Upper lobe of left lung (tissue), 6 donors: ENCODE results near the gene PCIF1. TPM values are rescaled to one million over a fixed set of nuclear protein-coding genes. Genes with fewer than 3 reads are reported as not detected.

Experiments used
- ATAC-seq, 2 donors: fragments of 200-7000 bp; cut with Tn5 transposase; one replicate each; pipeline ENCODE4 v1.9.1; 2022; ENCODE audit warnings: mild to moderate bottlenecking in 2 of 2, moderate library complexity in 2 of 2; ENCODE audit not compliant: low FRiP score in 2 of 2
- DNase-seq, 2 donors: peaks; one replicate each; pipeline ENCODE4 v3.0.0-alpha.2; 2019 to 2020
- H3K27ac ChIP-seq, 4 donors: fragments of 200-600 bp; sonication (generic); one replicate each; pipeline ENCODE4 v1.5.1; 2016 to 2019
- H3K27me3 ChIP-seq, 4 donors: fragments of 200-600 bp; sonication (generic); one replicate each; pipeline ENCODE4 v1.5.1; 2017 to 2019
- H3K36me3 ChIP-seq, 4 donors: fragments of 200-600 bp; sonication (generic); one replicate each; pipeline ENCODE4 v1.5.1; 2016 to 2019
- H3K4me1 ChIP-seq, 4 donors: fragments of 200-600 bp; sonication (generic); one replicate each; pipeline ENCODE4 v1.5.1; 2018 to 2019
- H3K4me3 ChIP-seq, 4 donors: fragments of 200-600 bp; sonication (generic); one replicate each; pipeline ENCODE4 v1.5.1; 2017 to 2019; ENCODE audit warnings: mild to moderate bottlenecking in 2 of 4, moderate library complexity in 1 of 4
- H3K9me3 ChIP-seq, 4 donors: fragments of 200-600 bp; sonication (generic); one replicate each; pipeline ENCODE4 v1.5.1; 2018 to 2019
- EP300 ChIP-seq, 4 donors: sonication (generic); formaldehyde crosslinking; IDR thresholded peaks; one replicate each; pipeline ENCODE4 v1.5.1; 2017; ENCODE audit warnings: antibody characterized with exemption in 4 of 4, control low read depth in 2 of 4
- POLR2A ChIP-seq, 4 donors: fragments of 450-650 bp; IDR thresholded peaks; one replicate each; pipeline ENCODE4 v1.5.1; 2016 to 2017; ENCODE audit warnings: antibody characterized with exemption in 4 of 4, mild to moderate bottlenecking in 2 of 4
- POLR2AphosphoS5 ChIP-seq, 2 donors: sonication (generic); formaldehyde crosslinking; IDR thresholded peaks; one replicate each; pipeline ENCODE4 v1.5.1; 2017; ENCODE audit warnings: antibody characterized with exemption in 2 of 2
- WGBS, 2 donors: methylation state at CpG; one replicate each; pipeline ENCODE4 v1.1.5; 2017 to 2018; 5-methylcytosine and 5-hydroxymethylcytosine counted together
- total RNA-seq, 6 donors: library from RNA; depleted of rRNA in 4 of 6; stranded (reverse); fragments of >200 nt in 4 of 6; gene quantifications; one replicate each; pipeline versions ENCODE4 v1.1.0 to v1.2.1, GENCODE V29; 2016 to 2021
- TF ChIP-seq, protein P1 (sequence below), 6 experiments: fragments of 450-650 bp in 4 of 6; fragments of 200-600 bp in 2 of 6; sonication (generic) in 2 of 6; IDR thresholded peaks; one replicate each; pipeline ENCODE4 v1.5.1; 2016 to 2019; ENCODE audit warnings: antibody characterized with exemption in 6 of 6
- donor health status: DM: no; HTN: no; CAD: no; lungs with moderate emphysema.
- donor health status: DM: no; HTN: yes; CAD: no; lungs with severe emphysema.

PCIF1 gene
- total RNA-seq, 6 donors from 2014 or later: 41.7 to 59.7 (median 47.1) TPM

GRCh38 chr20:45890077-45890984, 44.2 kb upstream of the PCIF1 start:
- H3K9me3 ChIP-seq: no peaks in the 10 kb centered on the region
- peaks cover 8 to 45% (median 26%) of the 10 kb centered on the region in 4 donors for H3K36me3 ChIP-seq
- no peaks in the 10 kb centered on the region for H3K27me3 ChIP-seq
- peak; percentile 83 to 91 for ATAC-seq
- peaks cover 23 to 35% (median 28%) of the 10 kb centered on the region in 4 donors for H3K4me1 ChIP-seq
- 2 to 4% methylated on average over 23 to 55 of the region's 79 CpGs for WGBS, 2 donors
- TF ChIP-seq EP300 (IDR thresholded peaks at IDR 0.05): no peak
- TF ChIP-seq, protein P1, sequence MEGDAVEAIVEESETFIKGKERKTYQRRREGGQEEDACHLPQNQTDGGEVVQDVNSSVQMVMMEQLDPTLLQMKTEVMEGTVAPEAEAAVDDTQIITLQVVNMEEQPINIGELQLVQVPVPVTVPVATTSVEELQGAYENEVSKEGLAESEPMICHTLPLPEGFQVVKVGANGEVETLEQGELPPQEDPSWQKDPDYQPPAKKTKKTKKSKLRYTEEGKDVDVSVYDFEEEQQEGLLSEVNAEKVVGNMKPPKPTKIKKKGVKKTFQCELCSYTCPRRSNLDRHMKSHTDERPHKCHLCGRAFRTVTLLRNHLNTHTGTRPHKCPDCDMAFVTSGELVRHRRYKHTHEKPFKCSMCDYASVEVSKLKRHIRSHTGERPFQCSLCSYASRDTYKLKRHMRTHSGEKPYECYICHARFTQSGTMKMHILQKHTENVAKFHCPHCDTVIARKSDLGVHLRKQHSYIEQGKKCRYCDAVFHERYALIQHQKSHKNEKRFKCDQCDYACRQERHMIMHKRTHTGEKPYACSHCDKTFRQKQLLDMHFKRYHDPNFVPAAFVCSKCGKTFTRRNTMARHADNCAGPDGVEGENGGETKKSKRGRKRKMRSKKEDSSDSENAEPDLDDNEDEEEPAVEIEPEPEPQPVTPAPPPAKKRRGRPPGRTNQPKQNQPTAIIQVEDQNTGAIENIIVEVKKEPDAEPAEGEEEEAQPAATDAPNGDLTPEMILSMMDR (IDR thresholded peaks at IDR 0.05): peak; percentile 56 to 75 (median 68)
- peak in 1 of 4 donors; percentile 25 for TF ChIP-seq POLR2A (IDR thresholded peaks at IDR 0.05)
- TF ChIP-seq POLR2AphosphoS5 (IDR thresholded peaks at IDR 0.05): peak in 1 of 2 donors; percentile 48
- H3K27ac ChIP-seq: peak overlapping the region; percentile 59 to 91 (median 80)
- DNase-seq: peak; percentile 90 to 92
- H3K4me3 ChIP-seq: peak overlapping the region; percentile 71 to 96 (median 90)

DNA sequence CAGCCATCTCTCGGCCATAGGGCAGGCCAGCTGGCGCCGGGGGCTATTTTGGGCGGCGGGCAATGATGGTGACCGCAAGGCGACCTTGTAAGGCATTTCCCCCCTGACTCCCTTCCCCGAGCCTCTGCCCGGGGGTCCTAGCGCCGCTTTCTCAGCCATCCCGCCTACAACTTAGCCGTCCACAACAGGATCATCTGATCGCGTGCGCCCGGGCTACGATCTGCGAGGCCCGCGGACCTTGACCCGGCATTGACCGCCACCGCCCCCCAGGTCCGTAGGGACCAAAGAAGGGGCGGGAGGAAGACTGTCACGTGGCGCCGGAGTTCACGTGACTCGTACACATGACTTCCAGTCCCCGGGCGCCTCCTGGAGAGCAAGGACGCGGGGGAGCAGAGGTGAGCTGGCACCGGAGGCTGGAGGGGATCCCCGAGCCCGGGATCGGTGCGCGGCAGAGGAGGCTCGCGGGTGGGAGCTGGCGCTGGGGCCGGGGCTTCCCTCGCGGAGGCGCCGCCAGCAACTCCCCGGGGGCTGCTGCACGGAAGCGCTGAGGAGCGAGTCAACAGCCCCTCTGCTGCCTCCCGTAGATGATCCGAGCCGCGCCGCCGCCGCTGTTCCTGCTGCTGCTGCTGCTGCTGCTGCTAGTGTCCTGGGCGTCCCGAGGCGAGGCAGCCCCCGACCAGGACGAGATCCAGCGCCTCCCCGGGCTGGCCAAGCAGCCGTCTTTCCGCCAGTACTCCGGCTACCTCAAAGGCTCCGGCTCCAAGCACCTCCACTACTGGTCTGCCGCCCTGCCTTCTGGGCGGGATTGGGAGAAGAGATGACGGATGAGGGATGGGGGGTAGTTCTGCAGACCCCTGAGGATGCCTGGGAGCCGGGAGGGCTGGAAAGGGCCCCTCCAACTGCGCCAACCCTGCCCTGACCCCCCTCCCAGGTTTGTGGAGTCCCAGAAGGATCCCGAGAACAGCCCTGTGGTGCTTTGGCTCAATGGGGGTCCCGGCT, 43.2 kb upstream of the PCIF1 start, which contains the start of the genes CTSA and NEURL2:
Gene CTSA, plus strand, starts transcription at position 351 of the 999 bp plus-strand sequence. Its CDS starts 234 bp downstream, at position 585.
Gene NEURL2, minus strand, starts transcription at position 224 of the 999 bp plus-strand sequence. Its CDS starts 217 bp downstream, at position 7.
- peak within 1 kb of the TSS; percentile 71 to 96 (median 90) for H3K4me3 ChIP-seq
- peaks cover 11 to 45% (median 35%) of the 10 kb centered on the region in 4 donors for H3K36me3 ChIP-seq
- ATAC-seq: peak; percentile 86 to 92
- DNase-seq: peak; percentile 92 to 95
- peak in 1 of 4 donors; percentile 84 for TF ChIP-seq EP300 (IDR thresholded peaks at IDR 0.05)
- peak; percentile 91 to 93 for TF ChIP-seq POLR2AphosphoS5 (IDR thresholded peaks at IDR 0.05)
- peak in 3 of 4 donors; percentile 43 to 82 (median 64) for TF ChIP-seq POLR2A (IDR thresholded peaks at IDR 0.05)
- TF ChIP-seq, protein P1 (IDR thresholded peaks at IDR 0.05): peak in 1 of 6 experiments; percentile 15
- H3K9me3 ChIP-seq: no peaks in the 10 kb centered on the region
- no peaks in the 10 kb centered on the region for H3K27me3 ChIP-seq
- H3K4me1 ChIP-seq: peaks cover 23 to 35% (median 28%) of the 10 kb centered on the region in 4 donors
- peak within 1 kb of the TSS; percentile 59 to 91 (median 80) for H3K27ac ChIP-seq
- WGBS, 2 donors: 4 to 20% methylated on average over 3 to 46 of the region's 78 CpGs

DNA sequence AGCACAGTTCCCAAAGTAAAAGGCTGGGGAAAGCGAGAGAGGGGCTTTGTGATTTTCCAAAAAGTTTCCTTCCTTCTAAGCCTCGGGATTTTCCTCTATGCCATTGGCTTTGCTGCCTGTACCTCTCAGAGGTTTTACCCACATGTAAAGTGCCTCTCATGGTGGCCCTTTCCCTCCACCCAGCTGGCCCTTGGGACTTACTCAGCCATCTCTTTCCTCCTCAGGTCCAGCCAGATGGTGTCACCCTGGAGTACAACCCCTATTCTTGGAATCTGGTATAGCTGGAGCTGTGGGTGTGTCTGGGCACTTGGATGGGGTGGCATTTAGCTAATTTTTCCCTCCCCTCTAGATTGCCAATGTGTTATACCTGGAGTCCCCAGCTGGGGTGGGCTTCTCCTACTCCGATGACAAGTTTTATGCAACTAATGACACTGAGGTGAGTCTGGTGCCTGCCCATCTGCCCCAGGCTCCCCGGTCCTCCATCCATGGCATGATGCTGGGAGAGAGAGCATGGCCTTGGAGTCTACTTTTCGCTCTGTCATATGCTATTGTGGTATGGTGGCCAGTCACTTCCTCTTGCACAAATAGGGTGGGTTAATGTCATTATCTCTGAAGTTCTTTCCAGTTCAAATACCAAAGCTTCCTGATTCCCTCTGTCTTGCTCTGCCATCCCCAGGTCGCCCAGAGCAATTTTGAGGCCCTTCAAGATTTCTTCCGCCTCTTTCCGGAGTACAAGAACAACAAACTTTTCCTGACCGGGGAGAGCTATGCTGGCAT, 42.2 kb upstream of the PCIF1 start:
- TF ChIP-seq POLR2AphosphoS5 (IDR thresholded peaks at IDR 0.05) (no peak), POLR2A (IDR thresholded peaks at IDR 0.05) (no peak), EP300 (IDR thresholded peaks at IDR 0.05) (no peak)
- TF ChIP-seq, protein P1 (IDR thresholded peaks at IDR 0.05): no peak
- Histone ChIP-seq H3K9me3 (no peaks in the 10 kb centered on the region), H3K36me3 (peaks cover 16 to 46% (median 41%) of the 10 kb centered on the region in 4 donors), H3K27ac (peak overlapping the region; percentile 59 to 91 (median 80)), H3K27me3 (no peaks in the 10 kb centered on the region), H3K4me1 (peaks cover 23 to 35% (median 28%) of the 10 kb centered on the region in 4 donors), H3K4me3 (peak overlapping the region in 3 of 4 donors; percentile 90 to 96 (median 90))
- WGBS, 2 donors: 79 to 81% methylated on average over 9 of the region's 9 CpGs
- no peak for ATAC-seq
- DNase-seq: peak in 1 of 2 donors; percentile 40
